ENCODE results near the gene HOXD13. TPM values are rescaled to one million over a fixed set of nuclear protein-coding genes. Genes with fewer than 3 reads are reported as not detected.

HOXD13 gene
- total and polyA plus RNA-seq, 2 donors (not counting 3 experiments of a cell fraction or from before 2014, with no cell fraction given) = not detected

GRCh38 chr2:176137906-176138305, 45.4 kb downstream of the HOXD13 start:
- Histone ChIP-seq H3K9me3 (replicated peaks; ENCODE audit: control insufficient read depth, insufficient read depth, low read length) (no peaks in the 10 kb centered on the region), H3K79me2 (ENCODE audit: control insufficient read depth, insufficient read depth, low read length) (peaks cover 61% of the 10 kb centered on the region), H3K9ac (replicated peaks; ENCODE audit: extremely low read depth, insufficient read depth, low read length) (peak overlapping the region; percentile 66), H2AFZ (ENCODE audit: low read depth, low read length) (no peak overlapping the region), H3K9me1 (replicated peaks; ENCODE audit: control insufficient read depth, extremely low read depth, insufficient read depth, low read length) (no peaks in the 10 kb centered on the region), H3K27ac (ENCODE audit: insufficient read depth, low read depth, low read length) (peak overlapping the region; percentile 73), H3K27me3 (ENCODE audit: control insufficient read depth in 2 of 2, insufficient read depth in 2 of 2, low read length in 2 of 2) (no peaks in the 10 kb centered on the region), H3K4me1 (ENCODE audit: control insufficient read depth, extremely low read depth, insufficient read depth, low read length) (peaks cover 52% of the 10 kb centered on the region), H3K4me2 (ENCODE audit: insufficient read depth, low read length) (peak overlapping the region; percentile 99), H3K4me3 (replicated peaks in 1 of 3; ENCODE audit: insufficient read depth in 1 of 3, low read depth in 1 of 3, low read length in 3 of 3) (peak overlapping the region; percentile 73 to 91 (median 86)), H3K36me3 (ENCODE audit: control insufficient read depth in 2 of 2, extremely low read depth in 1 of 2, insufficient read depth in 2 of 2, low read length in 2 of 2) (no peaks in the 10 kb centered on the region), H4K20me1 (replicated peaks; ENCODE audit: control insufficient read depth, extremely low read depth, insufficient read depth, low read length) (no peaks in the 10 kb centered on the region)
- dilution Hi-C loops (cut with MboI; ENCODE audit: extremely low pct_ligation_motif_present, low sequenced_read_pairs) (loop anchor here (25.0 kb wide), 1 partner anchor 499 kb away; no protein-coding TSS in a partner anchor), intact Hi-C loops (cut with micrococcal nuclease) (loop anchor here (1.0 kb wide), 2 partner anchors 9 to 281 kb away; partner anchors contain the start of gene HOXD8)
- FAIRE-seq (peak; percentile 43), DNase-seq (ENCODE audit: low read depth, low spot score) (peak; percentile 64)
- CTCF ChIA-PET = interaction anchor here (3.1 to 9.3 kb wide), 6 partner anchors 9 to 516 kb away, joined by 8 to 338 read pairs (median 121); partner anchors contain the start of gene HOXD8
- POLR2A ChIA-PET = interaction anchor here (1.2 kb wide), 1 partner anchor 416 kb away, joined by 3 read pairs; no protein-coding TSS in a partner anchor
- TF ChIP-seq GATA2 (IDR thresholded peaks at IDR 0.05; ENCODE audit: insufficient read depth, insufficient read length, low read depth, low read length) = no peak
- TF ChIP-seq, protein P1, sequence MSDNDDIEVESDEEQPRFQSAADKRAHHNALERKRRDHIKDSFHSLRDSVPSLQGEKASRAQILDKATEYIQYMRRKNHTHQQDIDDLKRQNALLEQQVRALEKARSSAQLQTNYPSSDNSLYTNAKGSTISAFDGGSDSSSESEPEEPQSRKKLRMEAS (IDR thresholded peaks at IDR 0.05; ENCODE audit: insufficient read depth, insufficient read length) = no peak
- no peak for TF ChIP-seq MYC (IDR thresholded peaks at IDR 0.05; ENCODE audit: low read depth, low read length)
- no peak for TF ChIP-seq POLR2A (IDR thresholded peaks at IDR 0.05; ENCODE audit: low read depth, low read length)
- no peak for TF ChIP-seq CTCF (IDR thresholded peaks at IDR 0.05; ENCODE audit: extremely low read depth in 1 of 2, insufficient read depth in 1 of 2, low read depth in 1 of 2, low read length in 2 of 2)
- TF ChIP-seq FOS (IDR thresholded peaks at IDR 0.05; ENCODE audit: borderline replicate concordance, insufficient read depth, low read length) = no peak
- no peak for TF ChIP-seq EZH2 (IDR thresholded peaks at IDR 0.05; ENCODE audit: borderline replicate concordance, low read depth, low read length, severe bottlenecking)
- TF ChIP-seq POLR2AphosphoS5 (IDR thresholded peaks at IDR 0.05; ENCODE audit: insufficient read depth, low read depth, low read length) = no peak
- TF ChIP-seq JUN (IDR thresholded peaks at IDR 0.05; ENCODE audit: borderline replicate concordance, insufficient read depth, insufficient read length, low read depth) = no peak
- TSS peak; percentile 24 for BruUV-seq (replicated peaks)
